Measurements from ENCODE around the gene FOXD1. TPM values are rescaled to one million over a fixed set of nuclear protein-coding genes. Genes with fewer than 3 reads are reported as not detected.

Gene FOXD1
- total and polyA plus RNA-seq, 2 donors (not counting 3 experiments of a cell fraction or from before 2014, with no cell fraction given), result 0.06 to 0.20 TPM

DNA sequence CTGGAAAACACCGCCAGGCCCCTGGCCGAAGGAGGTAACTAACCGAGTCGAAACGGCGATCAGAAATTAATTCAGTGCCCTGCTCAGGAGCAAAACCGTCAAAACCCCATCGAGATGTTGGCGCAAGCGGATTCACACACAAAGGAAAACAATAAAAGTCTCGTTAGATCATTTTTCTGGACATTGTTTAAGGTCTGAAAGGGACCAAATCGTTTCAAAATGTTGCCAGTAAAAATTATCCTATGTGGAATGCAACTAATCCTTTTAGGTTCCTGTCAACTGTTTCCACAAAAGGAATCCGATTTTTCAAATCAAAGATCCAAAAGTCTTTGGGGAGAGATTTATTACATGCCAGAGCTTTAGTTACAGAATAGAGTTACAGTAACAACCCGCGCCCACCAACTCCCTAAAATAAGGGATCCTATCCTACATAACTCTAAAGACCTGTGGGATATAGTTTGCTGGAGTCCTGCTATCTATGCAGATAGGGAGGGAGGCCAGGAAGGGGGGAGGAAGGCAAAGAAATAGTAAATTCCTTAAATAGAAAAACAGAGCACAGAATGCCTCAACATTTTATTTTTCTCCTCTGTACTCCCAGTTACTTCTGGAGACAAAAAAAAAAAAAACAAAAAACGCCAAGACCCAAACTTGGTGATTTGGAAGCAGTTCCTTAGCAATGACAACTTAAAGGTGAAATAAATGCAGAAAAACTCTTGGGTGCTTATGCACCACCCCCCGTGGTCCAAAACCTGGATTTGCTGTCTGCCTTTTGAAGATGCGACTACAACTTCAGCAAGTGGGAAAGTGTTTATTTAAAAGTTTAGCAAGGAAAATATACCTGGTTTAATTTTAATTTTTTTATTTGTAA is 10.6 kb downstream of the FOXD1 start:
- H3K9me1 ChIP-seq (replicated peaks; ENCODE audit: control insufficient read depth, extremely low read depth, insufficient read depth, low read length), result no peaks in the 10 kb centered on the region
- H3K4me1 ChIP-seq (ENCODE audit: control insufficient read depth, extremely low read depth, insufficient read depth, low read length), result peaks cover 6% of the 10 kb centered on the region
- no peaks in the 10 kb centered on the region for H3K9me3 ChIP-seq (replicated peaks; ENCODE audit: control insufficient read depth, insufficient read depth, low read length)
- dilution Hi-C loops (cut with MboI; ENCODE audit: extremely low pct_ligation_motif_present, low sequenced_read_pairs) (no loop called here), intact Hi-C loops (cut with micrococcal nuclease) (no loop called here)
- BruUV-seq (replicated peaks), result no TSS peak
- H4K20me1 ChIP-seq (replicated peaks; ENCODE audit: control insufficient read depth, extremely low read depth, insufficient read depth, low read length), result no peaks in the 10 kb centered on the region
- POLR2A ChIA-PET, result no interaction called here
- CTCF ChIA-PET, result no interaction called here
- no peak for TF ChIP-seq JUN (IDR thresholded peaks at IDR 0.05; ENCODE audit: borderline replicate concordance, insufficient read depth, insufficient read length, low read depth)
- no peak for TF ChIP-seq GATA2 (IDR thresholded peaks at IDR 0.05; ENCODE audit: insufficient read depth, insufficient read length, low read depth, low read length)
- no peak for TF ChIP-seq POLR2AphosphoS5 (IDR thresholded peaks at IDR 0.05; ENCODE audit: insufficient read depth, low read depth, low read length)
- no peak for TF ChIP-seq EZH2 (IDR thresholded peaks at IDR 0.05; ENCODE audit: borderline replicate concordance, low read depth, low read length, severe bottlenecking)
- TF ChIP-seq MYC (IDR thresholded peaks at IDR 0.05; ENCODE audit: low read depth, low read length), result no peak
- TF ChIP-seq, protein P1, sequence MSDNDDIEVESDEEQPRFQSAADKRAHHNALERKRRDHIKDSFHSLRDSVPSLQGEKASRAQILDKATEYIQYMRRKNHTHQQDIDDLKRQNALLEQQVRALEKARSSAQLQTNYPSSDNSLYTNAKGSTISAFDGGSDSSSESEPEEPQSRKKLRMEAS (IDR thresholded peaks at IDR 0.05; ENCODE audit: insufficient read depth, insufficient read length), result no peak
- no peak for TF ChIP-seq POLR2A (IDR thresholded peaks at IDR 0.05; ENCODE audit: low read depth, low read length)
- TF ChIP-seq, protein P2, sequence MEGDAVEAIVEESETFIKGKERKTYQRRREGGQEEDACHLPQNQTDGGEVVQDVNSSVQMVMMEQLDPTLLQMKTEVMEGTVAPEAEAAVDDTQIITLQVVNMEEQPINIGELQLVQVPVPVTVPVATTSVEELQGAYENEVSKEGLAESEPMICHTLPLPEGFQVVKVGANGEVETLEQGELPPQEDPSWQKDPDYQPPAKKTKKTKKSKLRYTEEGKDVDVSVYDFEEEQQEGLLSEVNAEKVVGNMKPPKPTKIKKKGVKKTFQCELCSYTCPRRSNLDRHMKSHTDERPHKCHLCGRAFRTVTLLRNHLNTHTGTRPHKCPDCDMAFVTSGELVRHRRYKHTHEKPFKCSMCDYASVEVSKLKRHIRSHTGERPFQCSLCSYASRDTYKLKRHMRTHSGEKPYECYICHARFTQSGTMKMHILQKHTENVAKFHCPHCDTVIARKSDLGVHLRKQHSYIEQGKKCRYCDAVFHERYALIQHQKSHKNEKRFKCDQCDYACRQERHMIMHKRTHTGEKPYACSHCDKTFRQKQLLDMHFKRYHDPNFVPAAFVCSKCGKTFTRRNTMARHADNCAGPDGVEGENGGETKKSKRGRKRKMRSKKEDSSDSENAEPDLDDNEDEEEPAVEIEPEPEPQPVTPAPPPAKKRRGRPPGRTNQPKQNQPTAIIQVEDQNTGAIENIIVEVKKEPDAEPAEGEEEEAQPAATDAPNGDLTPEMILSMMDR (IDR thresholded peaks at IDR 0.05; ENCODE audit: extremely low read depth in 1 of 2, insufficient read depth in 1 of 2, low read depth in 1 of 2, low read length in 2 of 2), result no peak
- TF ChIP-seq FOS (IDR thresholded peaks at IDR 0.05; ENCODE audit: borderline replicate concordance, insufficient read depth, low read length), result no peak
- H3K27ac ChIP-seq (ENCODE audit: insufficient read depth, low read depth, low read length), result no peak overlapping the region
- H3K36me3 ChIP-seq (ENCODE audit: control insufficient read depth in 2 of 2, extremely low read depth in 1 of 2, insufficient read depth in 2 of 2, low read length in 2 of 2), result no peaks in the 10 kb centered on the region
- H3K79me2 ChIP-seq (ENCODE audit: control insufficient read depth, insufficient read depth, low read length), result no peaks in the 10 kb centered on the region
- DNase-seq (ENCODE audit: low read depth, low spot score) (no peak), FAIRE-seq (no peak)
- peaks cover 85 to 98% of the 10 kb centered on the region in 2 experiments for H3K27me3 ChIP-seq (ENCODE audit: control insufficient read depth in 2 of 2, insufficient read depth in 2 of 2, low read length in 2 of 2)
- no peak overlapping the region for H2AFZ ChIP-seq (ENCODE audit: low read depth, low read length)
- no peak overlapping the region for H3K9ac ChIP-seq (replicated peaks; ENCODE audit: extremely low read depth, insufficient read depth, low read length)
- peak overlapping the region; percentile 42 for H3K4me2 ChIP-seq (ENCODE audit: insufficient read depth, low read length)
- no peak overlapping the region for H3K4me3 ChIP-seq (replicated peaks in 1 of 3; ENCODE audit: insufficient read depth in 1 of 3, low read depth in 1 of 3, low read length in 3 of 3)
